Activated naive CD4-positive, alpha-beta T cell treated with anti-CD3 and anti-CD28 coated beads for 36 hours (primary cell): ENCODE results near the gene PTX4. TPM values are rescaled to one million over a fixed set of nuclear protein-coding genes. Genes with fewer than 3 reads are reported as not detected.
"Not testable (repeated sequence)": the region's sequence is repeated elsewhere in the genome, so short reads cannot be mapped to it uniquely, and the experiment has no call there.

Experiments used
- CTCF ChIA-PET: fragments of 350-600 bp; sonication (Branson Sonifier 250); formaldehyde crosslinking; loops from one replicate; lab custom pipeline; 2021; ENCODE audit warnings: antibody characterized with exemption; lab: Charles Lee
- DNase-seq: peaks from one replicate; pipeline ENCODE4 v3.0.0-alpha.2; 2020
- H3K27ac Mint-ChIP-seq: one replicate; pipeline ENCODE4 v1.8.0; 2021; ENCODE audit warnings: mild to moderate bottlenecking, mixed read lengths
- H3K27me3 Mint-ChIP-seq: one replicate; pipeline ENCODE4 v1.8.0; 2021; ENCODE audit warnings: low read depth, mixed read lengths
- H3K36me3 Mint-ChIP-seq: one replicate; pipeline ENCODE4 v1.8.0; 2021; ENCODE audit warnings: low read depth, mixed read lengths
- H3K4me1 Mint-ChIP-seq: one replicate; pipeline ENCODE4 v1.8.0; 2021; ENCODE audit warnings: low read depth, mixed read lengths
- H3K4me3 Mint-ChIP-seq: one replicate; pipeline ENCODE4 v1.8.0; 2021; ENCODE audit warnings: mild to moderate bottlenecking, moderate library complexity, mixed read lengths
- H3K9me3 Mint-ChIP-seq: one replicate; pipeline ENCODE4 v1.8.0; 2021; ENCODE audit warnings: mixed read lengths
- intact Hi-C: fragments of 100-400 bp; cut with micrococcal nuclease; formaldehyde crosslinking; loops from one replicate; pipeline ENCODE4 v1.15.1; 2023
- total RNA-seq, 2 experiments: library from RNA; stranded (reverse); gene quantifications; one replicate each; pipeline ENCODE4 v1.2.3, GENCODE V29; 2021

Gene PTX4
- total RNA-seq, 2 experiments from 2014 or later: not detected

- DNase-seq: no peak
- Mint-ChIP-seq H3K4me1 (no peaks in the 10 kb centered on the region), H3K4me3 (no peak overlapping the region), H3K27ac (no peak overlapping the region), H3K27me3 (no peaks in the 10 kb centered on the region), H3K9me3 (no peaks in the 10 kb centered on the region), H3K36me3 (peaks cover 6% of the 10 kb centered on the region)
- intact Hi-C loops: no loop called here
- CTCF ChIA-PET: no interaction called here
Measured at GRCh38 chr16:1448536-1449116, 40.1 kb downstream of the PTX4 start.

DNA sequence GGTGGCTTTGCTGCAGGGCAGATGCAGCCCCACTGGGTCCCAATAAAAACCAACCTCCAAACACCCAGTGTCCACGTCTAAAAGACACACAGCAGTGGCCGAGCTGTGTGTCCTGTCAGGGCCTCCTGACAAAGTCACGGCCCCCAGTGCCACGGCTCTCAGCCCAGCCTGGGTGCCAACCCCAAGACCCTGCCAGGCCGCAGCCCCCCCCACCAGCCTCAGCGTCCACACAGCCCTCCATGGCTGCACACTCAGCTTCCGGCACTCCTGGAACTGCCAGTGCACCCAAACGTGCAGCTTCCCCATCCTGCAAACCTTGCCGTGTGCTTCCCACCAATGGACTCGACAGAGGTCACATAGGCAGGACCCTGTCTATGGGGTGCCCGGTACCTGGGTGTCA, 40.8 kb downstream of the PTX4 start:
- H3K4me1 Mint-ChIP-seq: no peaks in the 10 kb centered on the region
- CTCF ChIA-PET: no interaction called here
- intact Hi-C loops: no loop called here
- peaks cover 6% of the 10 kb centered on the region for H3K36me3 Mint-ChIP-seq
- H3K27ac Mint-ChIP-seq: no peak overlapping the region
- no peak for DNase-seq
- H3K9me3 Mint-ChIP-seq: no peaks in the 10 kb centered on the region
- H3K27me3 Mint-ChIP-seq: no peaks in the 10 kb centered on the region
- H3K4me3 Mint-ChIP-seq: no peak overlapping the region

DNA sequence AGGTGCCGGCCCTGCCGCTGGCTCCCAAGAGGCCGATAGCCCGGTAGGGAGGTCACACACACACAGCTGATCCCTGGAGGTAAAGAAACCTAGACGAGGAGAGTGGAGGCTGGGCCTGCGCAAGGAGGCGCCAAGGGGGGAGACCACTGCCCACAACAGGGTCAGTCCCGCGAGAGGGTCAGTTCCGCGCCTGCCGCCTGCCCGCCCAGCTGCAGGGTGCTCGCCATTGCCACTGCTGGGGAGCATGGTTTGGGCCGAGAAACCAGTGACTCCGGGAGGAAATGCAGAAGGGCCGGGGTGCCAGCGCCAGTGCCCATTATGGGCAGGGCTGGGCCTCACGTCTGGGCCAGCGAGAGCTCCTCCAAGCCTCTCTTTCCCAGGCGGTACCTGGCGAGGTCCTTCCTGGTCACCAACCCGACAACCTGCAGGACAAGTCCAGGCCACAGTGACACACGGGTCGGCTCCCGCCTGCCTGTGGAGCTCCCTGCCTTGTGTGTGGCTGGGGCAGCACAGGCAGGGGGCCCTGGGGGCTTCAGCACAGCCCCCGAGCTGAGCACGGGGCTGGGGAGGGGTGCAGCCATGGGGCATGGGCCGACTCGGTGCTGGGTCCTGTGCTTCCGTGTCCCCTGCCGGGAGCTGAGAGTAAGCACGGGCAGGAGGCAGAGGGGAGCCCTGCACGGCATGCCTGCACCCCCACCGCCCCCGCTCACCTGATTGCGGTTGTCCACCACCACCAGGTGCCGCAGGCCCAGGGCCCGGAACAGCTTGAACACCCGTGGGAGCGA, 42.3 kb downstream of the PTX4 start:
- intact Hi-C loops: no loop called here
- no peak overlapping the region for H3K27ac Mint-ChIP-seq
- DNase-seq: no peak
- peaks cover 6% of the 10 kb centered on the region for H3K36me3 Mint-ChIP-seq
- no peaks in the 10 kb centered on the region for H3K9me3 Mint-ChIP-seq
- no peaks in the 10 kb centered on the region for H3K27me3 Mint-ChIP-seq
- H3K4me1 Mint-ChIP-seq: no peaks in the 10 kb centered on the region
- CTCF ChIA-PET: no interaction called here
- H3K4me3 Mint-ChIP-seq: no peak overlapping the region

DNA sequence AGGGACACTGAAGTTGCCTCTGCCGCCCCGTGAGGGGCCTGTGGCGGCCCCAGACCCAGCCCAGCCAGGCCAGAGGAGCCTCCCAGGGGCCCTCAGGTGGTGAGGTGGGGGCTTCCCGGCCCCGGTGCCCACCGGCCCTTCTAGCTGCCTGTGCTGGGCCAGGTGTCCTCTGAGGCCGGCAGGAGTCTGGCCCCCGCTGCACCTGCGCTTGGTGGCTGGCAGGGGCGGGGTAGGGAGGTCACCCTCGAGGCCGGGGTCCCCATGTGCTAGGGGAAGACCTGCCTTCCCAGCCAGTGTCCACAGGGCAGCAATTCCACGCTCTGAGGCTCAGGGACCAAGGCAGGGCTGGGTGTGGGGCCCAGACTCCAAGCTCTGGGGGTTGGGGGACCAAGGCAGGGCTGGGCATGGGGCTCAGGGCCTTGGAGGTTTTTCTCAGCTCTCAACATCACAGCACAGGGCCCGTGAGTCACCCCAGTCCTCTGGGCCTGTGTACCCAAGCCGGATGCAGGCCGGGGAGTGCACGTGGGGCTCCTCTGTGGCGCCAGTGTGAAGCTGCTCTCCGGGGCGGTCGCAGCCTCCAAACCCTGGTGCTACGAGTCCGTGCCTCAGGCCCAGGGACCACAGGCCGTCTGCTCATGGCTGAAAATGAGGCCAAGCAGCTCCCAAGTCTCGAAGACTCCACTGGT, 43.1 kb downstream of the PTX4 start:
- no peak overlapping the region for H3K27ac Mint-ChIP-seq
- no peaks in the 10 kb centered on the region for H3K27me3 Mint-ChIP-seq
- H3K9me3 Mint-ChIP-seq: no peaks in the 10 kb centered on the region
- intact Hi-C loops: no loop called here
- no peak overlapping the region for H3K4me3 Mint-ChIP-seq
- H3K36me3 Mint-ChIP-seq: peaks cover 6% of the 10 kb centered on the region
- DNase-seq: no peak
- H3K4me1 Mint-ChIP-seq: no peaks in the 10 kb centered on the region
- CTCF ChIA-PET: no interaction called here

GRCh38 chr16:1444730-1445517, 43.8 kb downstream of the PTX4 start:
- Mint-ChIP-seq H3K4me1 (no peaks in the 10 kb centered on the region), H3K27me3 (no peaks in the 10 kb centered on the region), H3K36me3 (peaks cover 3% of the 10 kb centered on the region), H3K4me3 (no peak overlapping the region), H3K27ac (no peak overlapping the region), H3K9me3 (no peaks in the 10 kb centered on the region)
- DNase-seq: no peak
- intact Hi-C loops: no loop called here
- CTCF ChIA-PET: no interaction called here

- CTCF ChIA-PET: no interaction called here
Measured at GRCh38 chr16:1443980-1444729, 44.6 kb downstream of the PTX4 start, which contains the start of gene CCDC154. Gene CCDC154, minus strand, starts transcription at chr16:1444556. Its CDS starts 234 bp downstream, at chr16:1444322.

GRCh38 chr16:1443403-1443973, 45.3 kb downstream of the PTX4 start:
- intact Hi-C loops: no loop called here
- no peaks in the 10 kb centered on the region for H3K36me3 Mint-ChIP-seq
- no peaks in the 10 kb centered on the region for H3K27me3 Mint-ChIP-seq
- H3K4me1 Mint-ChIP-seq: no peaks in the 10 kb centered on the region
- no peak overlapping the region for H3K4me3 Mint-ChIP-seq
- DNase-seq: no peak
- H3K27ac Mint-ChIP-seq: no peak overlapping the region
- CTCF ChIA-PET: no interaction called here
- no peaks in the 10 kb centered on the region for H3K9me3 Mint-ChIP-seq

More at GRCh38 chr16:1443980-1444729, 44.6 kb downstream of the PTX4 start, which contains the start of gene CCDC154:
- H3K4me1 Mint-ChIP-seq: no peaks in the 10 kb centered on the region
- no peaks in the 10 kb centered on the region for H3K9me3 Mint-ChIP-seq
- no peaks in the 10 kb centered on the region for H3K27me3 Mint-ChIP-seq
- DNase-seq: no peak
- H3K27ac Mint-ChIP-seq: no peak within 1 kb of the TSS
- intact Hi-C loops: no loop called here
- no peak within 1 kb of the TSS for H3K4me3 Mint-ChIP-seq
- no peaks in the 10 kb centered on the region for H3K36me3 Mint-ChIP-seq

DNA sequence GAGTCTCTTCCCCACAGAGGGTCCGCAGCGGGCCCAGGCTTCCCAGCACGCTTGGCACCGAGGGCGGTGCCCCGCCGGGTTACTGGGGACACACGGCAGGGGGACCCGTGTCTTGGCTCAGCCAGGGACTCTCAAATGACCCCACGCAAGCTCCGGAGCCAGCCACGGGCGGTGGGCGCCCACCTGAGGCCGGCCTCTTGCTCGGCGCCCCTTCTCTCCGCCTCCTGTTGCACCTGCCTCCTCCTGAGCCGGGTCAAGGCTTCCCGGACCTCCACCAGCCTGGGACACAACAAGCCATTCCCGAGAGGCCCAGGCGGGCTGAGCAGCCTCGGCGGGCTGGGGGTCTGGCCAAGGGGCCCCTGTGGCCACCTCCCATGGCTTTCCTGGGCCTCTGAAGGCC, 46.0 kb downstream of the PTX4 start:
- Mint-ChIP-seq H3K36me3 (no peaks in the 10 kb centered on the region), H3K27me3 (no peaks in the 10 kb centered on the region), H3K9me3 (no peaks in the 10 kb centered on the region), H3K4me1 (no peaks in the 10 kb centered on the region), H3K27ac (no peak overlapping the region), H3K4me3 (no peak overlapping the region)
- no peak for DNase-seq
- intact Hi-C loops: no loop called here
- CTCF ChIA-PET: no interaction called here

DNA sequence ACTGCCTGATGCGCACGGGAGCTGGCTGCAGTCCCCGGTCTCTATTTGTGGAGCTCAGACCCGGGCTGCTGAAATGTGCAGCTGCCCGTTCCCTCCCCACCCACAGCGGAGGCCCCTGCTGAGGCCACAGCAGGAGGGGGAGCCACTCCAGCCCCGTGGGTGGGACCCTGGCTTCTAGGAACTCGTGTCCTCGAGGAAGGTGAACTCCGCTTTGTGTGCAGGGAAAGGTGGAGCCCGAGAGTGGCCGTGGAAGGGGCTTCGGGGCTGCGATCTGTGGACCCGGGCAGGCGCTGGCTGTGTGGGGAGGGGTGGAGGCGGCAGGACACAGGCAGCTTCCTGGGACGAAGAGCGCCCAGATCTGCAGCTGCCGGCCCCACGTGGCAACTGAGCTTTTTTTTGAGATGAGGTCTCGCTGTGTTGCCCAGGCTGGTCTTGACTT, 47.3 kb downstream of the PTX4 start:
- no peaks in the 10 kb centered on the region for H3K36me3 Mint-ChIP-seq
- H3K4me3 Mint-ChIP-seq: no peak overlapping the region
- H3K9me3 Mint-ChIP-seq: no peaks in the 10 kb centered on the region
- no peaks in the 10 kb centered on the region for H3K27me3 Mint-ChIP-seq
- intact Hi-C loops: no loop called here
- no peaks in the 10 kb centered on the region for H3K4me1 Mint-ChIP-seq
- no peak for DNase-seq
- no peak overlapping the region for H3K27ac Mint-ChIP-seq
- CTCF ChIA-PET: interaction anchor here (0.6 kb wide), 1 partner anchor 196 kb away, joined by 3 read pairs; no protein-coding TSS in a partner anchor

GRCh38 chr16:1439699-1440074, 49.1 kb downstream of the PTX4 start:
- H3K27me3 Mint-ChIP-seq, intact Hi-C loops, DNase-seq, H3K9me3 Mint-ChIP-seq, H3K27ac Mint-ChIP-seq, H3K4me3 Mint-ChIP-seq, H3K4me1 Mint-ChIP-seq, CTCF ChIA-PET, H3K36me3 Mint-ChIP-seq: not testable (repeated sequence)

GRCh38 chr16:1439058-1439698, 49.6 kb downstream of the PTX4 start:
- Mint-ChIP-seq H3K27me3 (no peaks in the 10 kb centered on the region), H3K36me3 (no peaks in the 10 kb centered on the region), H3K4me1 (no peaks in the 10 kb centered on the region), H3K4me3 (no peak overlapping the region), H3K9me3 (no peaks in the 10 kb centered on the region), H3K27ac (no peak overlapping the region)
- intact Hi-C loops: no loop called here
- CTCF ChIA-PET: no interaction called here
- no peak for DNase-seq
